IMR-90 (cell line): ENCODE measurements around the gene ANKRD53. TPM values are rescaled to one million over a fixed set of nuclear protein-coding genes. Genes with fewer than 3 reads are reported as not detected.

ENCODE experiments used
- ATAC-seq: fragments of 200-7000 bp; cut with Tn5 transposase; 2 replicates; pipeline ENCODE4 v1.9.1; 2020; ENCODE audit warnings: low read depth, mild to moderate bottlenecking, moderate library complexity
- BruUV-seq: library from RNA; stranded (reverse); fragments of 400-500 nt; replicated peaks from 2 replicates; lab custom pipeline; 2021; lab: Mats Ljungman, UMichigan
- CTCF ChIA-PET: fragments of 300-600 bp; formaldehyde crosslinking; extraction: SDS; loops from one replicate; lab custom pipeline; 2021; ENCODE audit warnings: antibody characterized with exemption; lab: Yijun Ruan, JAX
- POLR2A ChIA-PET: fragments of 300-600 bp; sonication (Branson Sonifier 250); formaldehyde crosslinking; loops from one replicate; lab custom pipeline; 2022; ENCODE audit warnings: antibody characterized with exemption; ENCODE audit not compliant: unreplicated experiment; lab: Charles Lee
- DNase-seq: peaks from one replicate; pipeline ENCODE4 v3.0.0; 2013
- H2AFZ ChIP-seq: replicated peaks from 2 replicates; pipeline ENCODE3; 2013; ENCODE audit warnings: low read length, mild to moderate bottlenecking; ENCODE audit not compliant: poor library complexity
- H2AK5ac ChIP-seq: 2 replicates; pipeline ENCODE4 v1.6.1; 2013; ENCODE audit warnings: low read depth, low read length, inconsistent platforms
- H2AK9ac ChIP-seq: replicated peaks from 2 replicates; pipeline ENCODE3; 2013; ENCODE audit warnings: mild to moderate bottlenecking, low read depth, low read length, moderate library complexity; ENCODE audit not compliant: poor library complexity
- H2BK120ac ChIP-seq: 2 replicates; pipeline ENCODE4 v1.6.1; 2013; ENCODE audit warnings: low read depth, low read length, inconsistent platforms
- H2BK15ac ChIP-seq: 3 replicates; pipeline ENCODE4 v1.6.1; 2013; ENCODE audit warnings: low read depth, low read length, inconsistent platforms
- H2BK20ac ChIP-seq: 2 replicates; pipeline ENCODE4 v1.6.1; 2013; ENCODE audit warnings: low read depth, mild to moderate bottlenecking, inconsistent platforms, low read length, moderate library complexity
- H2BK5ac ChIP-seq: 2 replicates; pipeline ENCODE4 v1.6.1; 2013; ENCODE audit warnings: mild to moderate bottlenecking, low read depth, low read length, inconsistent platforms; ENCODE audit not compliant: poor library complexity, severe bottlenecking
- H3K14ac ChIP-seq: replicated peaks from 2 replicates; pipeline ENCODE4 v1.6.1; 2013; ENCODE audit warnings: low read depth, low read length, inconsistent platforms
- H3K18ac ChIP-seq: 2 replicates; pipeline ENCODE4 v1.6.1; 2013; ENCODE audit warnings: low read depth, low read length, control low read depth
- H3K23ac ChIP-seq: 2 replicates; pipeline ENCODE4 v1.6.1; 2013; ENCODE audit warnings: low read depth, low read length, inconsistent platforms
- H3K27ac ChIP-seq: 2 replicates; pipeline ENCODE4 v1.5.1; 2013; ENCODE audit warnings: mild to moderate bottlenecking, control low read depth, low read length; ENCODE audit not compliant: insufficient read depth
- H3K27me3 ChIP-seq: 2 replicates; pipeline ENCODE4 v1.6.1; 2013; ENCODE audit warnings: low read length; ENCODE audit not compliant: control insufficient read depth, insufficient read depth
- H3K36me3 ChIP-seq: 2 replicates; pipeline ENCODE4 v1.6.1; 2013; ENCODE audit warnings: low read length, mixed read lengths; ENCODE audit not compliant: control insufficient read depth, insufficient read depth
- H3K4ac ChIP-seq: 2 replicates; pipeline ENCODE4 v1.6.1; 2013; ENCODE audit warnings: low read depth, low read length, inconsistent platforms
- H3K4me1 ChIP-seq: 2 replicates; pipeline ENCODE4 v1.6.1; 2013; ENCODE audit warnings: low read length, mixed read lengths; ENCODE audit not compliant: control insufficient read depth, insufficient read depth
- H3K4me2 ChIP-seq: 2 replicates; pipeline ENCODE4 v1.6.1; 2013; ENCODE audit warnings: low read depth, mild to moderate bottlenecking, control low read depth, low read length, moderate library complexity
- H3K4me3 ChIP-seq: 2 replicates; pipeline ENCODE4 v1.5.1; 2013; ENCODE audit warnings: low read depth, mild to moderate bottlenecking, control low read depth, low read length, moderate library complexity; ENCODE audit not compliant: insufficient read depth
- H3K56ac ChIP-seq: 2 replicates; pipeline ENCODE4 v1.6.1; 2013; ENCODE audit warnings: low read length, inconsistent platforms; ENCODE audit not compliant: insufficient read depth; ENCODE audit errors: extremely low read depth
- H3K79me1 ChIP-seq, 2 experiments: 2 replicates each; pipeline ENCODE4 v1.6.1; 2013; ENCODE audit warnings: low read length in 2 of 2, inconsistent platforms in 1 of 2, low read depth in 1 of 2
- H3K9ac ChIP-seq: 2 replicates; pipeline ENCODE4 v1.6.1; 2013; ENCODE audit warnings: low read depth, low read length, control low read depth
- H3K9me1 ChIP-seq: 2 replicates; pipeline ENCODE4 v1.6.1; 2013; ENCODE audit warnings: low read length, inconsistent platforms; ENCODE audit not compliant: insufficient read depth
- H3K9me3 ChIP-seq: 2 replicates; pipeline ENCODE4 v1.6.1; 2013; ENCODE audit warnings: low read length; ENCODE audit not compliant: control insufficient read depth, insufficient read depth
- H4K20me1 ChIP-seq: 2 replicates; pipeline ENCODE4 v1.6.1; 2013; ENCODE audit warnings: low read length, inconsistent platforms; ENCODE audit not compliant: insufficient read depth
- H4K5ac ChIP-seq: 2 replicates; pipeline ENCODE4 v1.6.1; 2013; ENCODE audit warnings: mild to moderate bottlenecking, low read depth, low read length, control low read depth
- H4K8ac ChIP-seq, 2 experiments: 2 replicates each; pipeline ENCODE4 v1.6.1; 2013; ENCODE audit warnings: low read depth in 2 of 2, low read length in 2 of 2, control low read depth in 1 of 2, inconsistent platforms in 1 of 2
- H4K91ac ChIP-seq: 2 replicates; pipeline ENCODE4 v1.6.1; 2013; ENCODE audit warnings: low read depth, low read length, inconsistent platforms; ENCODE audit not compliant: insufficient read depth
- CEBPB ChIP-seq: IDR thresholded peaks from 2 replicates; pipeline ENCODE4 v1.6.1; 2012; ENCODE audit warnings: low read depth, low read length, improper control_type of control experiment
- FOS ChIP-seq: fragments of 150-350 bp; IDR thresholded peaks from 2 replicates; pipeline ENCODE4 v1.6.1; 2016; ENCODE audit warnings: low read depth, low read length
- MAZ ChIP-seq: IDR thresholded peaks from 2 replicates; pipeline ENCODE4 v1.6.1; 2012; ENCODE audit warnings: low read depth, mild to moderate bottlenecking, low read length, improper control_type of control experiment, moderate library complexity, borderline replicate concordance
- MXI1 ChIP-seq: IDR thresholded peaks from 2 replicates; pipeline ENCODE4 v1.6.1; 2012; ENCODE audit warnings: low read depth, mild to moderate bottlenecking, low read length, moderate library complexity, borderline replicate concordance
- NFE2L2 ChIP-seq: fragments of 150-350 bp; IDR thresholded peaks from 2 replicates; pipeline ENCODE4 v1.6.1; 2016; ENCODE audit warnings: low read depth, mild to moderate bottlenecking, low read length
- RAD21 ChIP-seq: IDR thresholded peaks from 2 replicates; pipeline ENCODE4 v1.6.1; 2012; ENCODE audit warnings: low read length, improper control_type of control experiment
- RCOR1 ChIP-seq: IDR thresholded peaks from 2 replicates; pipeline ENCODE4 v1.6.1; 2012; ENCODE audit warnings: mild to moderate bottlenecking, low read length, improper control_type of control experiment; ENCODE audit not compliant: insufficient replicate concordance
- RFX5 ChIP-seq: IDR thresholded peaks from 2 replicates; pipeline ENCODE4 v1.8.0; 2012; ENCODE audit warnings: low read depth, mild to moderate bottlenecking, low read length, moderate library complexity
- WGBS, 2 experiments: methylation state at CpG; one replicate each; pipeline versions ENCODE4 v1.1.5 to v1.1.7; 2013; ENCODE audit warnings: missing lambda C conversion rate in 2 of 2; ENCODE audit not compliant: insufficient read length in 1 of 2; ENCODE audit errors: extremely low coverage in 2 of 2; 5-methylcytosine and 5-hydroxymethylcytosine counted together
- dilution Hi-C: fragments of 300-500 bp; cut with HindIII; formaldehyde crosslinking; loops from one replicate; pipeline ENCODE4 v1.14.3; 2018; ENCODE audit warnings: low sequenced_read_pairs; ENCODE audit not compliant: unreplicated experiment
- in situ Hi-C: fragments of 300-500 bp; cut with MboI; formaldehyde crosslinking; loops from 3 replicates; pipeline ENCODE4 v1.14.3; 2019; ENCODE audit warnings: low sequenced_read_pairs, inconsistent platforms, mixed read lengths
- intact Hi-C: fragments of 100-400 bp; cut with micrococcal nuclease; formaldehyde crosslinking; loops from 2 replicates; pipeline ENCODE4 v1.10.0; 2022
- polyA plus RNA-seq, 3 experiments: library from polyadenylated mRNA; depleted of rRNA; stranded (reverse); fragments of >200 nt; gene quantifications; 2 replicates each; pipeline ENCODE4 v1.2.3, GENCODE V29; 2012; ENCODE audit warnings: low replicate concordance in 1 of 3
- total RNA-seq: library from RNA; depleted of rRNA; stranded (reverse); fragments of >200 nt; gene quantifications from 2 replicates; pipeline ENCODE4 v1.2.3, GENCODE V29; 2012
- TF ChIP-seq, protein P1 (sequence below): fragments of 150-350 bp; IDR thresholded peaks from 2 replicates; pipeline ENCODE4 v1.6.1; 2017; ENCODE audit warnings: mild to moderate bottlenecking, antibody characterized with exemption, low read length, low read depth

Gene ANKRD53
- total and polyA plus RNA-seq, 2 of the 4 experiments (the other 2 are of a cell fraction): 0.54 to 1.0 TPM

DNA sequence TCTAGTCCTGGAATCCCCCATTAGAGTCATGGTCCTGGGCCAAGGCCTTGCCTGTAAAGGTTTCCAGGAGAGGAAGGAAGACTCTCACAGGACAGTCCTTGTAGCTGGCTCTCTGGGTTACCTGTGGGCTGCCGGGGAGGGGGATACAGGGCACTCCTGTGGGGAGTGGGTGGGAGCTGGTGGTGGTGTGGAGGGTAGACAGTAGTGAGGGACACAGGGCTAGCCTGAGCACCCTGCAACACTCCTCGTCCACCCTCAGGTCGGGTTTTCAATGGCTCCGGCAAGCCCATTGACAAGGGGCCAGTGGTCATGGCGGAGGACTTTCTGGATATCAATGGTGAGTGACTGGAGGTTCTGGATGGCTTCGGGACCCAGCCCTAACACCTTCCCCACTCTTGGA, 19.7 kb upstream of the ANKRD53 start:
- Histone ChIP-seq H3K27ac (no peak overlapping the region), H3K4me3 (no peak overlapping the region), H3K23ac (no peak overlapping the region), H2AFZ (no peak overlapping the region), H2BK15ac (no peak overlapping the region), H3K14ac (no peak overlapping the region), H4K91ac (no peak overlapping the region), H4K20me1 (no peaks in the 10 kb centered on the region; the same call in 1 of the 2 replicates), H4K5ac (no peak overlapping the region), H2AK5ac (no peak overlapping the region), H2BK120ac (no peak overlapping the region), H3K36me3 (no peaks in the 10 kb centered on the region), H3K9me3 (no peaks in the 10 kb centered on the region), H3K18ac (no peak overlapping the region), H4K8ac (no peak overlapping the region), H2BK5ac (no peak overlapping the region), H3K79me1 (no peaks in the 10 kb centered on the region), H2BK20ac (no peak overlapping the region), H3K4me1 (no peaks in the 10 kb centered on the region), H3K4ac (no peak overlapping the region), H3K56ac (no peak overlapping the region), H2AK9ac (no peak overlapping the region), H3K27me3 (peaks cover 7% of the 10 kb centered on the region), H3K4me2 (no peak overlapping the region), H3K9me1 (no peaks in the 10 kb centered on the region), H3K9ac (no peak overlapping the region)
- in situ Hi-C loops (no loop called here), dilution Hi-C loops (no loop called here), intact Hi-C loops (no loop called here)
- DNase-seq (no peak), ATAC-seq (no peak)
- CTCF ChIA-PET: interaction anchor here (2.3 kb wide), 1 partner anchor 10 kb away, joined by 7 read pairs; no protein-coding TSS in a partner anchor
- WGBS, 2 experiments: no CpG with 5 or more reads among the region's 6 CpGs
- POLR2A ChIA-PET: no interaction called here
- TF ChIP-seq RFX5 (no peak), NFE2L2 (no peak), CEBPB (no peak), MXI1 (no peak), RAD21 (no peak), MAZ (no peak), FOS (no peak), RCOR1 (no peak)
- TF ChIP-seq, protein P1, sequence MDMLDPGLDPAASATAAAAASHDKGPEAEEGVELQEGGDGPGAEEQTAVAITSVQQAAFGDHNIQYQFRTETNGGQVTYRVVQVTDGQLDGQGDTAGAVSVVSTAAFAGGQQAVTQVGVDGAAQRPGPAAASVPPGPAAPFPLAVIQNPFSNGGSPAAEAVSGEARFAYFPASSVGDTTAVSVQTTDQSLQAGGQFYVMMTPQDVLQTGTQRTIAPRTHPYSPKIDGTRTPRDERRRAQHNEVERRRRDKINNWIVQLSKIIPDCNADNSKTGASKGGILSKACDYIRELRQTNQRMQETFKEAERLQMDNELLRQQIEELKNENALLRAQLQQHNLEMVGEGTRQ: no peak
- BruUV-seq: no TSS peak
